Measurements from ENCODE around the gene ACTN4.

The ACTN4 gene

GRCh38 chr19:38697641-38698071, 50.2 kb downstream of the ACTN4 start:
- no peak for DNase-seq

GRCh38 chr19:38698225-38699026, 51.0 kb downstream of the ACTN4 start:
- DNase-seq: no peak

- no peak for DNase-seq
These were observed 51.5 kb downstream of the ACTN4 start for GRCh38 chr19:38699027-38699346.

GRCh38 chr19:38699647-38700349, 52.3 kb downstream of the ACTN4 start:
- DNase-seq: no peak

- no peak for DNase-seq
These were observed 53.0 kb downstream of the ACTN4 start for GRCh38 chr19:38700350-38700901.

GRCh38 chr19:38700902-38701454, 53.5 kb downstream of the ACTN4 start:
- no peak for DNase-seq

GRCh38 chr19:38701455-38702063, 54.1 kb downstream of the ACTN4 start:
- DNase-seq: no peak

GRCh38 chr19:38702278-38702677, 54.8 kb downstream of the ACTN4 start:
- no peak for DNase-seq

- DNase-seq: no peak
These were observed 56.1 kb downstream of the ACTN4 start for GRCh38 chr19:38703509-38703908.

- no peak for DNase-seq
These were observed 57.1 kb downstream of the ACTN4 start for GRCh38 chr19:38704488-38705026.

GRCh38 chr19:38705197-38706019, 58.0 kb downstream of the ACTN4 start:
- no peak for DNase-seq

- DNase-seq: no peak
These were observed 59.5 kb downstream of the ACTN4 start for GRCh38 chr19:38706792-38707511.

GRCh38 chr19:38707512-38708114, 60.2 kb downstream of the ACTN4 start:
- no peak for DNase-seq

GRCh38 chr19:38708413-38709024, 61.1 kb downstream of the ACTN4 start:
- no peak for DNase-seq

GRCh38 chr19:38709119-38709518, 61.7 kb downstream of the ACTN4 start:
- no peak for DNase-seq

- no peak for DNase-seq
These were observed 62.4 kb downstream of the ACTN4 start for GRCh38 chr19:38709671-38710415.

- DNase-seq: no peak
These were observed 62.9 kb downstream of the ACTN4 start for GRCh38 chr19:38710416-38710702.

GRCh38 chr19:38710928-38711725, 63.7 kb downstream of the ACTN4 start:
- DNase-seq: no peak

GRCh38 chr19:38711726-38712153, 64.3 kb downstream of the ACTN4 start:
- DNase-seq: no peak
